SK-N-SH (cell line): ENCODE data around the gene CACNA1H. TPM values are rescaled to one million over a fixed set of nuclear protein-coding genes. Genes with fewer than 3 reads are reported as not detected.
"Not testable (repeated sequence)": the region's sequence is repeated elsewhere in the genome, so short reads cannot be mapped to it uniquely, and the experiment has no call there.

Experiments
- CTCF ChIA-PET: fragments of 300-600, 350-600 bp; formaldehyde crosslinking; extraction: SDS; loops from one replicate; lab custom pipeline; 2021; lab: Yijun Ruan, JAX
- POLR2A ChIA-PET: fragments of 350-600 bp; sonication (Branson Sonifier 250); formaldehyde crosslinking; extraction: SDS; loops from one replicate; lab custom pipeline; 2020; ENCODE audit warnings: antibody characterized with exemption, inconsistent platforms; lab: Yijun Ruan, JAX
- DNase-seq: peaks from one replicate; pipeline ENCODE4 v3.0.0; 2012
- H2AFZ ChIP-seq: fragments of 200-600 bp; sonication (generic); 2 replicates; pipeline ENCODE4 v1.8.1; 2016; ENCODE audit warnings: antibody characterized with exemption, mild to moderate bottlenecking, low read depth
- H3F3A ChIP-seq: fragments of 200-600 bp; sonication (generic); replicated peaks from 2 replicates; pipeline ENCODE3; 2016; ENCODE audit warnings: antibody characterized with exemption, mild to moderate bottlenecking; ENCODE audit not compliant: insufficient read depth
- H3K27ac ChIP-seq, 2 experiments: fragments of 200-500 bp in 1 of 2; fragments of 200-600 bp in 1 of 2; sonication (Bioruptor generic) in 1 of 2; sonication (generic), shearing (Covaris generic) in 1 of 2; 2 replicates each; pipeline versions ENCODE4 v1.5.1 to v1.6.1; 2014 to 2016; ENCODE audit warnings: low read depth in 2 of 2, inconsistent platforms in 1 of 2, low read length in 1 of 2, mild to moderate bottlenecking in 1 of 2, mixed read lengths in 1 of 2
- H3K27me3 ChIP-seq: fragments of 200-600 bp; sonication (generic), shearing (Covaris generic); 2 replicates; pipeline ENCODE4 v1.6.1; 2016; ENCODE audit warnings: mixed run types; ENCODE audit not compliant: insufficient read depth
- H3K36me3 ChIP-seq, 2 experiments: fragments of 200-500 bp in 1 of 2; fragments of 200-600 bp in 1 of 2; sonication (Bioruptor generic) in 1 of 2; sonication (generic) in 1 of 2; replicated peaks in 1 of 2; 2 replicates each; pipeline versions ENCODE3 to v1.5.1; 2014 to 2016; ENCODE audit warnings: low read length in 1 of 2, mild to moderate bottlenecking in 1 of 2; ENCODE audit not compliant: insufficient read depth in 2 of 2, control insufficient read depth in 1 of 2
- H3K4me1 ChIP-seq, 2 experiments: fragments of 200-500 bp in 1 of 2; fragments of 200-600 bp in 1 of 2; sonication (Bioruptor generic) in 1 of 2; sonication (generic), shearing (Covaris generic) in 1 of 2; 2 replicates each; pipeline versions ENCODE4 v1.5.1 to v1.6.1; 2014 to 2016; ENCODE audit warnings: low read depth in 1 of 2, low read length in 1 of 2, mixed run types in 1 of 2; ENCODE audit not compliant: insufficient read depth in 2 of 2, control insufficient read depth in 1 of 2
- H3K4me2 ChIP-seq: fragments of 200-600 bp; sonication (generic), shearing (Covaris generic); 2 replicates; pipeline ENCODE4 v1.6.1; 2017; ENCODE audit warnings: mixed run types
- H3K4me3 ChIP-seq, 2 experiments: fragments of 200-500 bp in 1 of 2; fragments of 200-600 bp in 1 of 2; sonication (Bioruptor generic) in 1 of 2; sonication (generic), shearing (Covaris generic) in 1 of 2; 2 replicates each; pipeline versions ENCODE4 v1.5.1 to v1.8.1; 2014 to 2016; ENCODE audit warnings: low read depth in 2 of 2, inconsistent platforms in 1 of 2, low read length in 1 of 2, mild to moderate bottlenecking in 1 of 2, mixed read lengths in 1 of 2, moderate library complexity in 1 of 2
- H3K79me2 ChIP-seq: fragments of 200-600 bp; sonication (generic); 2 replicates; pipeline ENCODE4 v1.8.1; 2017; ENCODE audit warnings: mild to moderate bottlenecking; ENCODE audit not compliant: insufficient read depth
- H3K9ac ChIP-seq: fragments of 200-600 bp; sonication (generic); 2 replicates; pipeline ENCODE4 v1.6.1; 2017; ENCODE audit warnings: mixed run types
- H3K9me2 ChIP-seq: fragments of 200-600 bp; sonication (generic); 2 replicates; pipeline ENCODE4 v1.6.1; 2017; ENCODE audit warnings: mixed run types
- H3K9me3 ChIP-seq: fragments of 200-600 bp; sonication (generic); 2 replicates; pipeline ENCODE4 v1.6.1; 2017; ENCODE audit warnings: mixed run types, mild to moderate bottlenecking, moderate library complexity
- H4K20me1 ChIP-seq: fragments of 200-600 bp; sonication (generic); 2 replicates; pipeline ENCODE4 v1.6.1; 2017; ENCODE audit warnings: mild to moderate bottlenecking, mixed run types; ENCODE audit not compliant: insufficient read depth
- WGBS: methylation state at CpG from one replicate; pipeline ENCODE4 v1.1.6; 2017; ENCODE audit warnings: low lambda C conversion rate; 5-methylcytosine and 5-hydroxymethylcytosine counted together
- polyA plus RNA-seq, 3 experiments: library from polyadenylated mRNA; depleted of rRNA; stranded (reverse); fragments of >200 nt; gene quantifications; 2 replicates each; pipeline ENCODE4 v1.2.3, GENCODE V29; 2012

The CACNA1H gene
- polyA plus RNA-seq, 1 of the 3 experiments (the other 2 are of a cell fraction): not detected

DNA sequence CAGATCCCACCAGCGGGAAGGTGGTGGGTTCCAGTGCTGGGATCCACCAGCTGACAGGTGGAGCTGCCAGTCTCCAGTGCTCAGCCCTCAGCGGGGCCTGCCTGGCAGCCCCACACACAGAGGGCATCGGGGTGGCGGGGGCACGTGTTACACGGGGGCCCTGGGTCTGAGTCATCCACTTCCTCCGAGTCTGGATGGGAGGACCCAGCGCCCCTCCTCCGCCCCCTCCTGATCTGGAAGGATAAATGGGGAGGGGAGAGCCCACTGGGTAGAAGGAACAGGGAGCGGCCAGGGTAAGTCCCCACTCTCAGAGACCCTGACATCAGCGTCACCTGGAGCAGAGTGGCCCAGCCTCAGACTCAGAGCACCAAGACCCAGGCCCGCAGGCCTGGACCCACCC lies 87.5 kb downstream of the CACNA1H start, which contains the start of gene TPSAB1:
Gene TPSAB1, plus strand, starts transcription at position 270 of the 400 bp plus-strand sequence. CDS start 234 bp downstream, outside the sequence.
- H2AFZ ChIP-seq, H3K9ac ChIP-seq, CTCF ChIA-PET, POLR2A ChIA-PET, H3K36me3 ChIP-seq, H3K4me3 ChIP-seq, H3K9me2 ChIP-seq, H3F3A ChIP-seq, H3K4me2 ChIP-seq, H3K27ac ChIP-seq, H4K20me1 ChIP-seq, H3K9me3 ChIP-seq, DNase-seq, H3K4me1 ChIP-seq, H3K79me2 ChIP-seq: not testable (repeated sequence)
- 9% methylated on average over 6 of the region's 12 CpGs for WGBS
- H3K27me3 ChIP-seq: peaks cover 16% of the 10 kb centered on the region

DNA sequence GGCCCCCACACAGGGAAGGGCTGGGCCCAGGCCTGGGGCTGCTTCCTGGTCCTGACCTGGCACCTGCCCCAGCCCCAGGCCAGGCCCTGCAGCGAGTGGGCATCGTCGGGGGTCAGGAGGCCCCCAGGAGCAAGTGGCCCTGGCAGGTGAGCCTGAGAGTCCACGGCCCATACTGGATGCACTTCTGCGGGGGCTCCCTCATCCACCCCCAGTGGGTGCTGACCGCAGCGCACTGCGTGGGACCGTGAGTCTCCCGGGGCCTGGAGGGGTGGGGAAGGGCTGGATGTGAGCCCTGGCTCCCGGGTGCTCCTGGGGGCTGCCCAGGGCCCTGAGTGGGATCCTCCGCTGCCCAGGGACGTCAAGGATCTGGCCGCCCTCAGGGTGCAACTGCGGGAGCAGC lies 88.2 kb downstream of the CACNA1H start:
- CTCF ChIA-PET, H3K9me2 ChIP-seq, H4K20me1 ChIP-seq, H2AFZ ChIP-seq, H3K27ac ChIP-seq, DNase-seq, POLR2A ChIA-PET, H3K4me1 ChIP-seq, H3K36me3 ChIP-seq, H3K79me2 ChIP-seq, H3K4me3 ChIP-seq, H3F3A ChIP-seq, H3K4me2 ChIP-seq, H3K9ac ChIP-seq, H3K9me3 ChIP-seq: not testable (repeated sequence)
- WGBS: no CpG with 5 or more reads among the region's 15 CpGs
- H3K27me3 ChIP-seq: peaks cover 23% of the 10 kb centered on the region

DNA sequence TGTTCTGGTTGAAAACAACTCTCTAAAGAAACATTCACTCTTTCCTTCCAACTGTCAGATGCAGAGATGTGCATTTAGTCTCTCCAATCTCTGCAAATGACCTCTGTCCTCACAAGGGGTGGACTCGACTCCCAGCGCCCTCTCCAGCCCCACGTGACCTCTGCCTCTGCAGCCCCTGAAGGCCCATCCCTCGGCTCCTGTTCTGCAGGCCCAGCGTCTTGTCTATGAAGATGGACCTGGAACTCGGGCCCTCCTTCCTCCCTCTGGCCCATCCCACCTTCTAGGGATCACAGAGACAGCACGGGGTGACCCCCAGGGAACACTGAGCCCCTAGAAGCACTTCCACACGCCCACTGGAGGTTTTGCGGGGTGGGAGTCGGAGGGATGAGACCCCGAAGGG lies 90.5 kb downstream of the CACNA1H start:
- H3K27ac ChIP-seq, H3K9me3 ChIP-seq, CTCF ChIA-PET, H3K9ac ChIP-seq, H4K20me1 ChIP-seq, H3K9me2 ChIP-seq, H3K4me2 ChIP-seq, H3K4me3 ChIP-seq, DNase-seq, POLR2A ChIA-PET, H3K36me3 ChIP-seq, H2AFZ ChIP-seq, H3K79me2 ChIP-seq, H3K4me1 ChIP-seq: not testable (repeated sequence)
- peaks cover 15% of the 10 kb centered on the region for H3F3A ChIP-seq
- 26% methylated on average over 6 of the region's 11 CpGs for WGBS
- peaks cover 39% of the 10 kb centered on the region for H3K27me3 ChIP-seq

DNA sequence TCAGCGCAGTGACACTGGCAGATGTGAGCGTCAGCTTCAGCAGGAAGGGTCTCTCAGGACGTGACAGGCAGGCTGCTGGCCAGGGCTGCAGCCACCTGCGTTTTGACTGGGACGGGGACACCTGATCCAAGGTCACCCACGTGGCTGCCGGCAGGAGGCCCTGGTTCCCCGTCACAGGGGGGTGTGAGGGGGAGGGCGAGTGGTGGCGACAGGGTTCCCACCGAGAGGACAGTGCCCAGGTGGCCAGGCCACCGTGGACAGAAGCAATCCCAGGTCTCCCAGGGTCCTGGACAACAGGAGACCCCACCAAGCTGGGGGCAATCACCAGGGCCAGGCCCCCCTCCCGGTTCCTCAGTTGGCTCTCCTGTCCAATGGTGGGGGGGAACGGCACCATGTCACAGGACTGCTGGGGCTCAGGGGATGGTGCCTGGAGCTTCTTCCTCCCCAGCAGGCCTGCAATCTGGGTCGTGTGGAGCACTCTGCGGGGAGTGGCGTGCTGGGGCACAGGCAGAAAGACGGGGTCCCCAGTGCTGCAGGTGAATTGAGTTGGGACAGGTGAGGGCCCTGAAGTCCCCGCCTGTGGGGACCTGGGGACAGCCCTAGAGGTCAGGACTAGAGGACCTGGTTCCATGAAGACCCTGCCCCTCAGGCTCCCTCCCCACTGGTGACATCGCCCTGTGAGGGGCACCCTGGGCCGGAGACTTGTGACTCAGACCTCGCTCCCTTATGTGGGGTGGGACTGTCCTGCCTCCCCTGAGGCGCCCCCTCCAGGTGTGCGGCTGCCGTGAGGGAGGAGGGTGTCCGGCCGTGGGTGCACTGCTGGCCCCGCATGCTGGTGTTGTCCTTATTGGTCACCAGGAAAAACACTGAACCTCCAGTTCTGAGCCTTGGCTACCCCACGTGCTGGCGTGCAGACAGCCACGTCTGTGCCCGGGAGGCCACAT lies 91.3 kb downstream of the CACNA1H start:
- H3K4me1 ChIP-seq, H3K36me3 ChIP-seq, H3K4me2 ChIP-seq, H3K9ac ChIP-seq, DNase-seq, CTCF ChIA-PET, POLR2A ChIA-PET, H3K9me2 ChIP-seq, H3K27ac ChIP-seq, H3K9me3 ChIP-seq, H3K79me2 ChIP-seq, H4K20me1 ChIP-seq, H3K4me3 ChIP-seq, H2AFZ ChIP-seq: not testable (repeated sequence)
- WGBS: 41% methylated on average over 11 of the region's 32 CpGs
- H3F3A ChIP-seq: peaks cover 11% of the 10 kb centered on the region
- peaks cover 34% of the 10 kb centered on the region; the same call in 1 of the 2 replicates for H3K27me3 ChIP-seq
